HFFc6 (cell line): ENCODE results near the gene PAK3. TPM values are rescaled to one million over a fixed set of nuclear protein-coding genes. Genes with fewer than 3 reads are reported as not detected.

Source experiments
- DNase-seq: peaks from one replicate; pipeline ENCODE4 v3.0.0-alpha.2; 2018
- H3K27ac Mint-ChIP-seq: 2 replicates; pipeline ENCODE4 v1.8.0; 2020; ENCODE audit warnings: mild to moderate bottlenecking, mixed read lengths
- H3K27me3 Mint-ChIP-seq: 2 replicates; pipeline ENCODE4 v1.8.0; 2021; ENCODE audit warnings: mild to moderate bottlenecking, moderate library complexity, mixed read lengths; ENCODE audit not compliant: insufficient read depth
- H3K36me3 Mint-ChIP-seq: 2 replicates; pipeline ENCODE4 v1.8.0; 2021; ENCODE audit warnings: low read depth, mixed read lengths
- H3K4me1 Mint-ChIP-seq: 2 replicates; pipeline ENCODE4 v1.8.0; 2020; ENCODE audit warnings: low read depth, mixed read lengths
- H3K4me3 Mint-ChIP-seq: 2 replicates; pipeline ENCODE4 v1.8.0; 2020; ENCODE audit warnings: mild to moderate bottlenecking, moderate library complexity, mixed read lengths
- H3K9me3 Mint-ChIP-seq: 2 replicates; pipeline ENCODE4 v1.8.0; 2020; ENCODE audit warnings: mild to moderate bottlenecking, mixed read lengths
- long read RNA-seq: library from polyadenylated mRNA; unstranded; transcript quantifications from one replicate; pipeline ENCODE4 v2.0.0, GENCODE V29; 2019
- total RNA-seq, 6 experiments: library from RNA; stranded (reverse); fragmentation: NEBNext Ultra II Directional; extraction: Animal tissue kit (Norgen Biotek cat#: 25700); gene quantifications; 2 replicates in 1 of 6; 3 replicates in 5 of 6; pipeline ENCODE4 v1.2.3, GENCODE V29; 2021
- TF ChIP-seq, protein P1 (sequence below): fragments of 200-600 bp; sonication (generic); IDR thresholded peaks from 2 replicates; pipeline ENCODE4 v1.5.0; 2021; ENCODE audit warnings: antibody characterized with exemption, mild to moderate bottlenecking

PAK3 gene
- total RNA-seq, result not detected
- long read RNA-seq, result 0 reads

DNA sequence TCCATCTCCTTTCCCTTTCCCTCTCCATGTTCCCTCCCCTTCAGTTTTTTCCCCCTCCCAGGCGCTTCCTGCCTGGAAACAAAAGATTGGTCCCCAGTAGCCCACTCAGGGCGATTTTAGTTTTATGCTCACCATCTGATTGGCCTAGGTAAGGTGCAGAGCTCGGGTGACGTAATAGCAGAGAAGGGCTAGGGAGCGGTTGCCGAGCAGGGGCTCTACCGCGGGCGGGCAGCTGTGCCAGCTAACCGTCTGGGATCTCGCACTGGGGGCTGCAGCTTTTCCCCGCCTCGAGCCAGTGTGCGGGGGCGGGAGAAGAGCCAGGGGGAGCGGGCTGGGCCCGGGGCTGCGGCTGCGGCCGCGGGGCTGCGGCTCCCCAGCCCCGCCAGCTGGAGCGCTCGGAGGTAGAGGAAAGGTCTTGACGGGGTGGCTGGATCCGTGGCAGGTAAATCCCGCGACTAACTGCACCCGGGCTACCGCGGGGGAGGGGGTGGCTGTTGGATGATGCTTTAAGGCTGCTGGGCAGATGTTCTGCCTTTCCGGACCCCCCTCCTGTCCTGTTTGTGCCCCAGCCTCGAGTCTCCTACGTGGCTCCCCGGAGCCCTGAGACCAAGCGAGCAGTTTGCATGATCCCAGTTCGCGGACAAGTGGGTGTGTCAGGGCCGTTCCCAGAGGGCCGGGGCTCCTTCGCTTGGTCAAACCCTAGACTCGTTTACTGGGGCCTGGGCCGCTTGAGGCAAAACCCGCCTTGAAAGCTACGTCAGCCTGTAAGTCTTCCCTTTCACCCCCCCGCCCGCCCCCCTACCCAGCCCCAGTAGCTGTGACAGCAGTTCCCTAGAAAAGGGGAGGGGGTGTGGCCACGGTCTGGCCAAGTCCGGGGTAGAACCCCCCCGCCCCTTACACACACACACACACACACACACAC, at the start of gene PAK3:
PAK3 (plus strand) TSS at position 218 of the 922 bp plus-strand sequence. CDS start 26,913 bp downstream, outside the sequence.
- TF ChIP-seq, protein P1, sequence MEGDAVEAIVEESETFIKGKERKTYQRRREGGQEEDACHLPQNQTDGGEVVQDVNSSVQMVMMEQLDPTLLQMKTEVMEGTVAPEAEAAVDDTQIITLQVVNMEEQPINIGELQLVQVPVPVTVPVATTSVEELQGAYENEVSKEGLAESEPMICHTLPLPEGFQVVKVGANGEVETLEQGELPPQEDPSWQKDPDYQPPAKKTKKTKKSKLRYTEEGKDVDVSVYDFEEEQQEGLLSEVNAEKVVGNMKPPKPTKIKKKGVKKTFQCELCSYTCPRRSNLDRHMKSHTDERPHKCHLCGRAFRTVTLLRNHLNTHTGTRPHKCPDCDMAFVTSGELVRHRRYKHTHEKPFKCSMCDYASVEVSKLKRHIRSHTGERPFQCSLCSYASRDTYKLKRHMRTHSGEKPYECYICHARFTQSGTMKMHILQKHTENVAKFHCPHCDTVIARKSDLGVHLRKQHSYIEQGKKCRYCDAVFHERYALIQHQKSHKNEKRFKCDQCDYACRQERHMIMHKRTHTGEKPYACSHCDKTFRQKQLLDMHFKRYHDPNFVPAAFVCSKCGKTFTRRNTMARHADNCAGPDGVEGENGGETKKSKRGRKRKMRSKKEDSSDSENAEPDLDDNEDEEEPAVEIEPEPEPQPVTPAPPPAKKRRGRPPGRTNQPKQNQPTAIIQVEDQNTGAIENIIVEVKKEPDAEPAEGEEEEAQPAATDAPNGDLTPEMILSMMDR, result no peak
- Mint-ChIP-seq H3K27me3 (peaks cover 8% of the 10 kb centered on the region), H3K27ac (no peak within 1 kb of the TSS), H3K36me3 (no peaks in the 10 kb centered on the region), H3K4me3 (peak within 1 kb of the TSS; percentile 76), H3K4me1 (peaks cover 7% of the 10 kb centered on the region; the same call in 1 of the 2 replicates), H3K9me3 (no peaks in the 10 kb centered on the region)
- no peak for DNase-seq

DNA sequence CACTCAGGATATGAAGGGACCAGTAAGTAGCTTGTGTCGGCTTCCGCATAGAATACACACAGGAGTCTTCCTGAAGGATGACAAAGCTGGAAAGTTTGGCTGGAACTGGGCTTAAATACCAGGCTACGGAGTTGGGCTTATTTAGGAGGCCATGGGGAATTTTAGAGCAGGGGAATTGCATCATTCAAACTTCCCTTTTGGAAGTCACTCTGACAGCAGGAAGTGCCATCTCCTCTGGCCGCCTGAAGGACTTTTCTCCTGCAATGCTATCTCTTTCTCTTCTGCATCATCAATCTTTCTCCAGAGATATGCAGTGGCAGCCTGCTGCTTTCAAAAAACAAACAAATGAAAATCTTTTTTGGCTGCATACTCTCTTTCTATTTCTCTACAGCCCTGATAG, 48.4 kb upstream of the PAK3 start:
- TF ChIP-seq, protein P1, result no peak
- H3K36me3 Mint-ChIP-seq, result no peaks in the 10 kb centered on the region
- H3K27me3 Mint-ChIP-seq, result no peaks in the 10 kb centered on the region; the same call in 1 of the 2 replicates
- DNase-seq, result no peak
- H3K4me1 Mint-ChIP-seq, result no peaks in the 10 kb centered on the region
- no peak overlapping the region for H3K4me3 Mint-ChIP-seq
- no peak overlapping the region for H3K27ac Mint-ChIP-seq
- H3K9me3 Mint-ChIP-seq, result peaks cover 6% of the 10 kb centered on the region; the same call in 1 of the 2 replicates

DNA sequence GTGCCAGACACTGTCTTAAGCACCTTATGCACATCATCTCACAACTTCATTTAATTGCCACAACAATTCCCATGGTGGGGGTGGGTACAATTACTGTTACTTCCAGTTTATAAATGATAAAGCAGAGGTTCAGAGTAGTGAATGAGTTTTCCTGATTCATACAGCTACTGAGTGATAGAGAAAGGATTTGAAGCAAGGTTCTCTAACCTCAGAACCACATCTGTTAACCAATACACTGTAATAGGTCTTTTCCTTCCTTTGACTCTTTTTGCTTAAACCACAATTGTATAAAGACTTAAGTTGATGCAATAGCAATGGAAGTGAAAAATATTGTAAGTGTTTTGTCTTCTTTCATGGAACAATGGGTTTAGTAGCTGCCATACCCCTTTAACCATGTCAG, 43.5 kb upstream of the PAK3 start:
- H3K27ac Mint-ChIP-seq, result no peak overlapping the region
- H3K4me3 Mint-ChIP-seq, result no peak overlapping the region
- H3K4me1 Mint-ChIP-seq, result no peaks in the 10 kb centered on the region
- TF ChIP-seq, protein P1, result no peak
- H3K27me3 Mint-ChIP-seq, result no peaks in the 10 kb centered on the region
- no peaks in the 10 kb centered on the region for H3K36me3 Mint-ChIP-seq
- no peak for DNase-seq
- H3K9me3 Mint-ChIP-seq, result peaks cover 8% of the 10 kb centered on the region; the same call in 1 of the 2 replicates

DNA sequence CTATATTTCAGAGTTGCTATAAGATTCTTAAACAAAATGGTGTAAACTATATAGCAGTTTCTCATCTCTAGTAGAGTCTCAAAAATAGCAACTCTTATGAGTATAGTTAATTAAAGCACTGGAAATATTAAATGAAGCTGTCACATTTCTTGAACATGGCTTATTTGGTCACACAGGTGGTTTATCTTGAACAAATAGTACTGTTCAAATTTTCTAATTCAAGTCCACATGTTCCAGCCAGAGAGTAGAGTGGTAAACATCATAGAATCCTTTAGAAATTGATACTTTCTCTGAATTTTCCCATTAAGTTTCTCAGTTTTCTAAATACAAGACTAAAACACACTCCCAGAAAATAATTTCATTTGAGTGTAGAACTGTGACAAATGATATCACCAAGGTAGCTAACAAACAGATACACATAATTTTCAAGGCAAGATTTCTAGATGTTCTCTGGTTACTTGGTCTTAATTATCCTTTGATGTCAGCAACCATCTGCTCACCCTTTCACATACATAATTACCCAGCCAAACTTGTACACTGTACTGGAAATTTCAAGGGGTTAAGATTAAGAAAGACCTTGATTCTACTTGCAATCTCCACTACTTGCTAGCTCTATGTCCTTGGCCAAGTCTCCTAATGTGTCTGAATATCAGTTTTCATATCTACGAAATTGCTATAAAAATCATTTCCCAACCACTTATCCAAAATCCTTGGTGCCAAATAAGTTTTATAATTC, 24.3 kb upstream of the PAK3 start:
- DNase-seq, result no peak
- Mint-ChIP-seq H3K27me3 (no peaks in the 10 kb centered on the region), H3K9me3 (peaks cover 3% of the 10 kb centered on the region; the same call in 1 of the 2 replicates), H3K27ac (no peak overlapping the region), H3K4me1 (no peaks in the 10 kb centered on the region), H3K36me3 (no peaks in the 10 kb centered on the region), H3K4me3 (no peak overlapping the region)
- TF ChIP-seq, protein P1, result no peak

DNA sequence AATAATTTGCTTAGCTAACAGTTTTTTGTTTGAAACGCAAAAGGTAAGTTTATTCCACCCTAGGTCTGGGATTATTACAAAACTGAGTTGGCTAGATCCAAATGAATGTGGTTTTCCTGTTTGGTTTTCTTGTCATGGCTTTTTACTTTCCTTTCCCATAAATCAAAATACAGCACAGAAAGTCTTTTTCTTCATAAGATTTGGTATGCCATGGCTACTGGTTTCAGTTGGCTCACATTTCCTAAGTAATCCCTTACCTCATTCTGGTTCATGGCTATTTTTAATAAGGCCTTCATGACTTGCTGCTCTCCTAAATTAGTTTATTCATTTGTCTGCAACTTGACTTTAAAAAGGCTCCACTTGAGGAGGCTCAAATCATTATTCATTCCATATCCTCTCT, 12.9 kb upstream of the PAK3 start:
- Mint-ChIP-seq H3K4me3 (no peak overlapping the region), H3K4me1 (no peaks in the 10 kb centered on the region), H3K27me3 (peaks cover 3% of the 10 kb centered on the region; the same call in 1 of the 2 replicates), H3K27ac (no peak overlapping the region), H3K36me3 (no peaks in the 10 kb centered on the region), H3K9me3 (no peaks in the 10 kb centered on the region; the same call in 1 of the 2 replicates)
- TF ChIP-seq, protein P1, result no peak
- DNase-seq, result no peak
